Heart right ventricle (tissue), 16 donors: ENCODE data around the gene CHAC2. TPM values are rescaled to one million over a fixed set of nuclear protein-coding genes. Genes with fewer than 3 reads are reported as not detected.
A peak's percentile ranks its signal among the peaks of the same experiment; 100 is the strongest.
"Not testable (repeated sequence)": the region's sequence is repeated elsewhere in the genome, so short reads cannot be mapped to it uniquely, and the experiment has no call there.

ENCODE experiments used
- ATAC-seq, 8 donors: fragments of 200-7000 bp; cut with Tn5 transposase; one replicate each; pipeline ENCODE4 v1.9.1; 2020; ENCODE audit warnings: mild to moderate bottlenecking in 8 of 8, moderate library complexity in 8 of 8, moderate number of reproducible peaks in 1 of 8
- DNase-seq, 2 donors: peaks; one replicate each; pipeline ENCODE4 v3.0.0-alpha.2; 2020
- H3K27ac ChIP-seq, 10 donors: fragments of 200-600 bp; sonication (generic) in 2 of 10; one replicate each; pipeline versions ENCODE4 v1.5.0 to v1.8.0; 2020 to 2022; ENCODE audit warnings: mild to moderate bottlenecking in 3 of 10
- H3K27me3 ChIP-seq, 7 donors: fragments of 200-600 bp; one replicate each; pipeline ENCODE4 v1.8.0; 2021 to 2022; ENCODE audit warnings: mild to moderate bottlenecking in 2 of 7
- H3K36me3 ChIP-seq, 9 donors: fragments of 200-600 bp; sonication (generic) in 1 of 9; one replicate each; pipeline versions ENCODE4 v1.5.0 to v1.8.0; 2020 to 2022; ENCODE audit warnings: mild to moderate bottlenecking in 2 of 9
- H3K4me1 ChIP-seq, 9 donors: fragments of 200-600 bp; sonication (generic) in 1 of 9; one replicate each; pipeline versions ENCODE4 v1.5.0 to v1.8.0; 2020 to 2022; ENCODE audit warnings: mild to moderate bottlenecking in 4 of 9
- H3K4me3 ChIP-seq, 10 donors: fragments of 200-600 bp; sonication (generic) in 2 of 10; one replicate each; pipeline versions ENCODE4 v1.5.0 to v1.8.0; 2020 to 2022; ENCODE audit warnings: mild to moderate bottlenecking in 7 of 10, moderate library complexity in 2 of 10
- H3K9me3 ChIP-seq, 11 donors: fragments of 200-600 bp in 10 of 11; sonication (generic) in 2 of 11; one replicate each; pipeline versions ENCODE4 v1.5.0 to v1.8.0; 2013 to 2022; ENCODE audit warnings: mild to moderate bottlenecking in 2 of 11, control low read depth in 1 of 11, moderate library complexity in 1 of 11
- CTCF ChIP-seq, 9 donors: fragments of 200-600 bp; sonication (generic) in 2 of 9; IDR thresholded peaks; one replicate each; pipeline versions ENCODE4 v1.5.0 to v1.8.0; 2021 to 2022; ENCODE audit warnings: antibody characterized with exemption in 9 of 9, mild to moderate bottlenecking in 5 of 9, moderate library complexity in 1 of 9
- WGBS, 2 donors: extraction: QIAGEN DNeasy Blood & Tissue Kit; methylation state at CpG; one replicate each; pipeline ENCODE4 v1.1.7; 2013; ENCODE audit warnings: inconsistent platforms in 1 of 2; 5-methylcytosine and 5-hydroxymethylcytosine counted together
- intact Hi-C, 10 donors: fragments of 100-400 bp; cut with DNase I; formaldehyde crosslinking; loops; one replicate each; pipeline versions ENCODE4 v1.11.1 to v1.14.2; 2022
- polyA plus RNA-seq, 2 donors: library from polyadenylated mRNA; stranded (reverse); fragments of 200-250 nt; gene quantifications; one replicate each; pipeline ENCODE4 v1.2.3, GENCODE V29; 2013
- total RNA-seq, 10 donors: library from RNA; stranded (reverse); fragmentation: NEBNext Ultra II Directional in 3 of 10; extraction: Animal tissue kit (Norgen Biotek cat#: 25700) in 3 of 10; gene quantifications; one replicate each; pipeline versions ENCODE4 v1.2.1 to v1.2.4, GENCODE V29; 2021 to 2023
- donor health status: Arrhythmogenic right ventricular cardiomyopathy.
- donor health status: ischemic (EF 13 %, LVEDD 7.1; RV severe dilation, severe dysfunction).
- donor health status: healthy with polysubstance abuse.
- donor health status: DM: no; HTN: yes; CAD: no.
- donor health status: DM: no; HTN: no; CAD: no.
- donor health status: ischemic (EF 25% LVEDD 6.9; RV normal size, moderate dysfunction).
- donor health status: ischemic (EF 25% LVEDD 5.7; RV mildly dilated, moderate dysfunction).
- donor health status: healthy.
- donor health status: DM: yes; HTN: yes; CAD: no.
- donor health status: Ischemic cardiomyopathy.
- donor health status: ischemic (EF 35%, LVEDD 5.7; RV mildly dilated, moderate dysfunction).
- donor health status: nonischemic (EF 11% LVEDD 7.7; RV severe dilation, severe dysfunction).
- donor health status: DM: yes; HTN: yes; CAD: no.
- donor health status: PGD.
- donor health status: ischemic (EF 29% LVEDD 5.4; RV normal size, mild dysfunction).
- donor health status: nonischemic (EF 23%, LVEDD 6.1; RV moderate dilation, normal function).

Gene CHAC2
- total and polyA plus RNA-seq, 12 donors: 1.3 to 7.1 (median 2.1) TPM

DNA sequence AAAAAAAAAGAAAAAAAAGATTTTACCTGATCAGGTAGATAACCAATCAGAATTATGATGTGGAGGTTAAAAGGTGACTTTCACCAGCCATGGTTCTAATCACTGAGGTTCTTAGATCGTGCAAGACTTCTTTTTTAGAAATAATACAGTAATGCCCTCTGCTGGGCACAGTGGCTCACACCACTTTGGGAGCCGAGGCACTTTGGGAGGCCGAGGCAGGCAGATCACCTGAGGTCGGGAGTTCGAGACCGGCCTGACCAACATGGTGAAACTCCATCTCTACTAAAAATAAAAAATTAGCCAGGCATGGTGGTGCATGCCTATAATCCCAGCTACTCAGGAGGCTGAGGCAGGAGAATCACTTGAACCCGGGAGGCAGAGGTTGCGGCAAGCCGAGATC lies 56.0 kb downstream of the CHAC2 start:
- H3K4me3 ChIP-seq, intact Hi-C loops, H3K27me3 ChIP-seq, H3K9me3 ChIP-seq, ATAC-seq, H3K27ac ChIP-seq, DNase-seq: not testable (repeated sequence)
- WGBS, 2 donors: 92 to 93% methylated on average over 9 of the region's 9 CpGs
- TF ChIP-seq CTCF (IDR thresholded peaks at IDR 0.05): peak in 2 of 9 donors; percentile 9 to 31
- Histone ChIP-seq H3K4me1 (peaks cover 0 to 24% (median 18%) of the 10 kb centered on the region in 9 donors), H3K36me3 (peaks cover 0 to 29% (median 8%) of the 10 kb centered on the region in 9 donors)

Other genes with a start within 250 kb of the CHAC2 start
- gene ASB3, start 19.1 kb downstream of the CHAC2 start, total RNA-seq: 10 to 100 TPM in 8 of 10 donors, 1 to 10 TPM in 2; 9.7 to 14.4 (median 11.4) TPM
- gene ASB3, start 19.1 kb downstream of the CHAC2 start, polyA plus RNA-seq: 1 to 10 TPM; 5.2 to 9.2 TPM
- 10 to 100 TPM; 30.4 to 48.1 (median 39.5) TPM for gene ERLEC1, start 19.2 kb downstream of the CHAC2 start, total RNA-seq
- gene ERLEC1, start 19.2 kb downstream of the CHAC2 start, polyA plus RNA-seq: 10 to 100 TPM; 12.6 to 34.6 TPM
- 1 to 10 TPM in 5 of 10 donors, under 1 TPM in 5; 0.61 to 2.1 (median 1.1) TPM for gene GPR75, start 92.2 kb downstream of the CHAC2 start, total RNA-seq
- gene GPR75, start 92.2 kb downstream of the CHAC2 start, polyA plus RNA-seq: under 1 TPM; 0.32 to 0.51 TPM
- 10 to 100 TPM; 53.1 to 77.8 (median 66.6) TPM for gene PSME4, start 203.2 kb downstream of the CHAC2 start, total RNA-seq
- 10 to 100 TPM; 36.1 to 38.1 TPM for gene PSME4, start 203.2 kb downstream of the CHAC2 start, polyA plus RNA-seq